Psoas muscle (tissue), 8 donors: ENCODE results near the gene TMEM171. TPM values are rescaled to one million over a fixed set of nuclear protein-coding genes. Genes with fewer than 3 reads are reported as not detected.

Experiments
- ATAC-seq, 4 donors: fragments of 200-7000 bp; cut with Tn5 transposase; one replicate each; pipeline ENCODE4 v1.9.1; 2020; ENCODE audit warnings: moderate library complexity in 3 of 4, mild to moderate bottlenecking in 2 of 4
- DNase-seq, 2 donors: peaks; one replicate each; pipeline ENCODE4 v3.0.0-alpha.2; 2020
- H3K27ac ChIP-seq: fragments of 200-600 bp; one replicate; pipeline ENCODE4 v1.8.0; 2022
- H3K27me3 ChIP-seq, 3 donors: fragments of 200-600 bp in 1 of 3; one replicate each; pipeline versions ENCODE4 v1.6.1 to v1.8.0; 2013 to 2022; ENCODE audit warnings: low read length in 2 of 3, mild to moderate bottlenecking in 2 of 3, moderate library complexity in 1 of 3; ENCODE audit not compliant: insufficient read depth in 3 of 3
- H3K36me3 ChIP-seq, 2 donors: fragments of 200-600 bp in 1 of 2; one replicate each; pipeline versions ENCODE4 v1.6.1 to v1.8.0; 2013 to 2022; ENCODE audit warnings: low read depth in 1 of 2, mild to moderate bottlenecking in 1 of 2, moderate library complexity in 1 of 2; ENCODE audit not compliant: insufficient read depth in 1 of 2
- H3K4me1 ChIP-seq: fragments of 200-600 bp; one replicate; pipeline ENCODE4 v1.8.0; 2022
- H3K4me3 ChIP-seq: fragments of 200-600 bp; one replicate; pipeline ENCODE4 v1.8.0; 2022; ENCODE audit warnings: mild to moderate bottlenecking
- H3K9me3 ChIP-seq: fragments of 200-600 bp; one replicate; pipeline ENCODE4 v1.8.0; 2022
- CTCF ChIP-seq: fragments of 200-600 bp; IDR thresholded peaks from one replicate; pipeline ENCODE4 v1.8.0; 2022; ENCODE audit warnings: antibody characterized with exemption
- WGBS, 3 donors: extraction: QIAGEN DNeasy Blood & Tissue Kit; methylation state at CpG; one replicate each; pipeline versions ENCODE4 v1.1.6 to v1.1.7; 2013; 5-methylcytosine and 5-hydroxymethylcytosine counted together
- intact Hi-C, 2 donors: fragments of 100-400 bp; cut with DNase I; formaldehyde crosslinking; loops; one replicate each; pipeline versions ENCODE4 v1.11.0 to v1.14.2; 2022
- polyA plus RNA-seq, 3 donors: library from polyadenylated mRNA; stranded (reverse); fragments of 200-250 nt; gene quantifications; one replicate each; pipeline ENCODE4 v1.2.3, GENCODE V29; 2013
- total RNA-seq, 4 donors: library from RNA; stranded (reverse); fragmentation: NEBNext Ultra II Directional in 2 of 4; extraction: Animal tissue kit (Norgen Biotek cat#: 25700) in 2 of 4; gene quantifications; one replicate each; pipeline versions ENCODE4 v1.2.1 to v1.2.4, GENCODE V29; 2021 to 2023
- donor health status: healthy with polysubstance abuse.
- donor health status: DM: no; HTN: no; CAD: no; lungs with moderate emphysema.
- donor health status: Bipolar disorder and iron deficiency.
- donor health status: healthy.
- donor health status: DM: yes; HTN: yes; CAD: no.
- donor health status: DM: no; HTN: no; CAD: no.
- donor health status: DM: no; HTN: no; CAD: no.
- donor health status: DM: yes; HTN: yes; CAD: no.

TMEM171 gene
- total and polyA plus RNA-seq, 7 donors: 0.25 to 1.1 (median 0.48) TPM

- intact Hi-C loops: no loop called here
- Histone ChIP-seq H3K27me3 (no peaks in the 10 kb centered on the region), H3K4me3 (no peak overlapping the region), H3K27ac (no peak overlapping the region), H3K9me3 (no peaks in the 10 kb centered on the region), H3K4me1 (no peaks in the 10 kb centered on the region), H3K36me3 (peaks cover 0 to 3% of the 10 kb centered on the region in 2 donors)
- no peak for DNase-seq
- TF ChIP-seq CTCF: no peak
- no peak for ATAC-seq
- 64 to 77% (median 66%) methylated on average over 1 of the region's 1 CpG for WGBS, 3 donors
These were observed 8.0 kb upstream of the TMEM171 start for GRCh38 chr5:73112359-73112758.

- Histone ChIP-seq H3K4me3 (no peak overlapping the region), H3K36me3 (peaks cover 0 to 3% of the 10 kb centered on the region in 2 donors), H3K27me3 (no peaks in the 10 kb centered on the region), H3K27ac (no peak overlapping the region), H3K4me1 (no peaks in the 10 kb centered on the region), H3K9me3 (no peaks in the 10 kb centered on the region)
- DNase-seq (no peak), ATAC-seq (no peak)
- TF ChIP-seq CTCF: no peak
- 73 to 80% (median 76%) methylated on average over 3 of the region's 3 CpGs for WGBS, 3 donors
- intact Hi-C loops: no loop called here
These were observed 6.2 kb upstream of the TMEM171 start for GRCh38 chr5:73114044-73114688.

- no peak for TF ChIP-seq CTCF
- no peak overlapping the region for H3K4me3 ChIP-seq
- H3K27me3 ChIP-seq: peaks cover 0 to 2% (median 0%) of the 10 kb centered on the region in 3 donors
- H3K36me3 ChIP-seq: peaks cover 0 to 3% of the 10 kb centered on the region in 2 donors
- H3K9me3 ChIP-seq: no peaks in the 10 kb centered on the region
- H3K4me1 ChIP-seq: no peaks in the 10 kb centered on the region
- no peak for ATAC-seq
- intact Hi-C loops: no loop called here
- H3K27ac ChIP-seq: no peak overlapping the region
- 45 to 57% (median 45%) methylated on average over 4 of the region's 4 CpGs for WGBS, 3 donors
- DNase-seq: no peak
These were observed 4.8 kb upstream of the TMEM171 start for GRCh38 chr5:73115399-73116051.

- intact Hi-C loops: no loop called here
- no peak overlapping the region for H3K4me3 ChIP-seq
- peaks cover 0 to 3% of the 10 kb centered on the region in 2 donors for H3K36me3 ChIP-seq
- no peak for TF ChIP-seq CTCF
- ATAC-seq (no peak), DNase-seq (no peak)
- no peak overlapping the region for H3K27ac ChIP-seq
- peaks cover 4% of the 10 kb centered on the region for H3K4me1 ChIP-seq
- H3K27me3 ChIP-seq: peaks cover 0 to 11% (median 2%) of the 10 kb centered on the region in 3 donors
- WGBS, 3 donors: 61 to 74% (median 65%) methylated on average over 2 of the region's 2 CpGs
- no peaks in the 10 kb centered on the region for H3K9me3 ChIP-seq
These were observed 3.9 kb upstream of the TMEM171 start for GRCh38 chr5:73116506-73116905.
